Measurements from ENCODE around the gene NUP155.

DNA sequence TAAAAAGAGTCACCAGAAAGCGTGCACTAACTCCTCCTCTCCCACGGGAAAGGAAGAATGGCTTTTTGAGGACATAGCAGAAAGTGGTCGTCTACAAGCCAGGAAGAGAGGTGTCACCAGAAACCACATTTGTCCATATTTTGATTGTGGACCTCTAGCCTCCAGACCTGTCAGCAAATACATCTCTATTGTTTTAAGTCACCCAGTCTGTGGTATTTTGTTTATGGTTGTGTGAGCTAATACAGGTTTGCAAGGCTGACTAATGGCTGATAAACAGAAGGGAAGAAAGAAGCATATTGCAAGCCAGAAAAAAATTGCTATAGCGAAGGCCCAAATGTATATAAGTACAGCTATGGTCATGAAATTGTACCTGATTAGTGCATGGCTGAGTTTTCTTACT lies 29.6 kb upstream of the NUP155 start:
- TF ChIP-seq, protein P1, sequence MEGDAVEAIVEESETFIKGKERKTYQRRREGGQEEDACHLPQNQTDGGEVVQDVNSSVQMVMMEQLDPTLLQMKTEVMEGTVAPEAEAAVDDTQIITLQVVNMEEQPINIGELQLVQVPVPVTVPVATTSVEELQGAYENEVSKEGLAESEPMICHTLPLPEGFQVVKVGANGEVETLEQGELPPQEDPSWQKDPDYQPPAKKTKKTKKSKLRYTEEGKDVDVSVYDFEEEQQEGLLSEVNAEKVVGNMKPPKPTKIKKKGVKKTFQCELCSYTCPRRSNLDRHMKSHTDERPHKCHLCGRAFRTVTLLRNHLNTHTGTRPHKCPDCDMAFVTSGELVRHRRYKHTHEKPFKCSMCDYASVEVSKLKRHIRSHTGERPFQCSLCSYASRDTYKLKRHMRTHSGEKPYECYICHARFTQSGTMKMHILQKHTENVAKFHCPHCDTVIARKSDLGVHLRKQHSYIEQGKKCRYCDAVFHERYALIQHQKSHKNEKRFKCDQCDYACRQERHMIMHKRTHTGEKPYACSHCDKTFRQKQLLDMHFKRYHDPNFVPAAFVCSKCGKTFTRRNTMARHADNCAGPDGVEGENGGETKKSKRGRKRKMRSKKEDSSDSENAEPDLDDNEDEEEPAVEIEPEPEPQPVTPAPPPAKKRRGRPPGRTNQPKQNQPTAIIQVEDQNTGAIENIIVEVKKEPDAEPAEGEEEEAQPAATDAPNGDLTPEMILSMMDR (IDR thresholded peaks at IDR 0.05): no peak
- TF ChIP-seq POLR2A (IDR thresholded peaks at IDR 0.05) (no peak), EP300 (IDR thresholded peaks at IDR 0.05) (no peak)
